ENCODE measurements around the gene ZNF324B.

Gene ZNF324B

GRCh38 chr19:58477130-58477529 is 25.7 kb downstream of the ZNF324B start:
- peaks cover 12 to 56% of the 10 kb centered on the region in 2 experiments for H3K36me3 ChIP-seq (ENCODE audit: control insufficient read depth in 2 of 2, insufficient read depth in 1 of 2, low read length in 2 of 2)
- peak overlapping the region; percentile 69; the same call in 1 of the 2 replicates for H3K27ac ChIP-seq (ENCODE audit: extremely low read depth, low read depth, low read length)
- TF ChIP-seq ZNF701 (tag by site-specific recombination; IDR thresholded peaks at IDR 0.05) (no peak), ZNF658 (tag by site-specific recombination; IDR thresholded peaks at IDR 0.05) (no peak), MZF1 (tag by site-specific recombination; IDR thresholded peaks at IDR 0.05; ENCODE audit: borderline replicate concordance) (no peak), ZNF626 (tag by site-specific recombination; IDR thresholded peaks at IDR 0.05) (no peak), HOXA7 (CRISPR knock-in tag; IDR thresholded peaks at IDR 0.05; ENCODE audit: borderline replicate concordance) (no peak), MEIS1 (CRISPR knock-in tag; IDR thresholded peaks at IDR 0.05; ENCODE audit: borderline replicate concordance) (no peak), ZNF362 (tag by site-specific recombination; IDR thresholded peaks at IDR 0.05) (no peak), SALL2 (tag by site-specific recombination; IDR thresholded peaks at IDR 0.05; ENCODE audit: borderline replicate concordance) (no peak)
- no peak overlapping the region; the same call in 1 of the 2 replicates for H3K4me3 ChIP-seq (ENCODE audit: low read depth, low read length)
- no peaks in the 10 kb centered on the region for H3K9me3 ChIP-seq (ENCODE audit: control insufficient read depth, insufficient read depth, low read depth, low read length)
- ChIA-PET CTCF (no interaction called here), POLR2A (interaction anchor here (1.0 to 1.5 kb wide), 3 partner anchors 26 to 114 kb away, joined by 4 read pairs; partner anchors contain the start of genes ZBTB45, ZNF324B and ZNF497)
- peaks cover 7% of the 10 kb centered on the region; the same call in 1 of the 2 replicates for H3K4me1 ChIP-seq (ENCODE audit: control insufficient read depth, insufficient read depth, low read length)

- POLR2A ChIA-PET = interaction anchor here (1.0 to 1.5 kb wide), 3 partner anchors 26 to 115 kb away, joined by 4 read pairs; partner anchors contain the start of genes ZBTB45, ZNF324B and ZNF497
- Histone ChIP-seq H3K4me1 (ENCODE audit: control insufficient read depth, insufficient read depth, low read length) (peaks cover 7% of the 10 kb centered on the region; the same call in 1 of the 2 replicates), H3K4me3 (ENCODE audit: low read depth, low read length) (no peak overlapping the region), H3K36me3 (ENCODE audit: control insufficient read depth in 2 of 2, insufficient read depth in 1 of 2, low read length in 2 of 2) (peaks cover 10 to 51% of the 10 kb centered on the region in 2 experiments), H3K9me3 (ENCODE audit: control insufficient read depth, insufficient read depth, low read depth, low read length) (no peaks in the 10 kb centered on the region), H3K27ac (ENCODE audit: extremely low read depth, low read depth, low read length) (no peak overlapping the region)
- TF ChIP-seq ZNF146 (tag by site-specific recombination; IDR thresholded peaks at IDR 0.05) (no peak), KLF16 (tag by site-specific recombination; IDR thresholded peaks at IDR 0.05) (no peak), ZNF132 (tag by site-specific recombination; IDR thresholded peaks at IDR 0.05; ENCODE audit: borderline replicate concordance) (no peak), ZNF548 (tag by site-specific recombination; IDR thresholded peaks at IDR 0.05) (no peak)
- CTCF ChIA-PET = interaction anchor here (0.6 kb wide), 1 partner anchor 32 kb away, joined by 3 read pairs; no protein-coding TSS in a partner anchor
These were observed 26.4 kb downstream of the ZNF324B start for GRCh38 chr19:58477871-58478270.

GRCh38 chr19:58479303-58479702 is 27.9 kb downstream of the ZNF324B start:
- Histone ChIP-seq H3K4me3 (ENCODE audit: low read depth, low read length) (no peak overlapping the region), H3K9me3 (ENCODE audit: control insufficient read depth, insufficient read depth, low read depth, low read length) (no peaks in the 10 kb centered on the region), H3K4me1 (ENCODE audit: control insufficient read depth, insufficient read depth, low read length) (peaks cover 7% of the 10 kb centered on the region; the same call in 1 of the 2 replicates), H3K27ac (ENCODE audit: extremely low read depth, low read depth, low read length) (no peak overlapping the region), H3K36me3 (ENCODE audit: control insufficient read depth in 2 of 2, insufficient read depth in 1 of 2, low read length in 2 of 2) (peaks cover 4 to 39% of the 10 kb centered on the region in 2 experiments; a peak in 2 of 3 replicates)
- CTCF ChIA-PET = interaction anchor here (0.6 to 0.8 kb wide), 3 partner anchors 8 to 427 kb away, joined by 3 to 8 read pairs (median 4); no protein-coding TSS in a partner anchor
- POLR2A ChIA-PET = interaction anchor here (1.0 kb wide), 2 partner anchors 65 to 117 kb away, joined by 3 read pairs; partner anchors contain the start of genes TRIM28 and ZNF497
- TF ChIP-seq ZNF558 (tag by site-specific recombination; IDR thresholded peaks at IDR 0.05) (no peak), BCL11B (tag by site-specific recombination; IDR thresholded peaks at IDR 0.05; ENCODE audit: low read depth) (no peak), ZNF768 (tag by site-specific recombination; IDR thresholded peaks at IDR 0.05) (no peak), ZNF521 (tag by site-specific recombination; IDR thresholded peaks at IDR 0.05) (no peak), ZNF366 (tag by site-specific recombination; conservative IDR thresholded peaks at IDR 0.05) (no peak), KLF9 (tag by site-specific recombination; IDR thresholded peaks at IDR 0.05; ENCODE audit: low read depth) (no peak), ZNF571 (tag by site-specific recombination; IDR thresholded peaks at IDR 0.05) (no peak), ZNF16 (tag by site-specific recombination; IDR thresholded peaks at IDR 0.05; ENCODE audit: low read depth) (no peak), REST (tag by site-specific recombination; IDR thresholded peaks at IDR 0.05) (no peak)

All from HEK293 (cell line).